Astrocyte of the spinal cord (primary cell): Measurements from ENCODE around the gene ACE.

Experiments used
- DNase-seq: peaks from one replicate; pipeline ENCODE4 v3.0.0; 2011; ENCODE audit warnings: low read depth, low spot score
- H3K4me3 ChIP-seq: 2 replicates; pipeline ENCODE4 v1.5.1; 2011; ENCODE audit warnings: low read depth, mild to moderate bottlenecking, low read length, moderate library complexity
- in situ Hi-C: cut with HindIII; loops from 2 replicates; pipeline ENCODE4 v1.10.0; 2017; ENCODE audit warnings: low sequenced_read_pairs
- TF ChIP-seq, protein P1 (sequence below): IDR thresholded peaks from 2 replicates; pipeline ENCODE4 v1.5.1; 2012; ENCODE audit warnings: low read depth, mild to moderate bottlenecking, low read length, inconsistent platforms

Gene ACE

DNA sequence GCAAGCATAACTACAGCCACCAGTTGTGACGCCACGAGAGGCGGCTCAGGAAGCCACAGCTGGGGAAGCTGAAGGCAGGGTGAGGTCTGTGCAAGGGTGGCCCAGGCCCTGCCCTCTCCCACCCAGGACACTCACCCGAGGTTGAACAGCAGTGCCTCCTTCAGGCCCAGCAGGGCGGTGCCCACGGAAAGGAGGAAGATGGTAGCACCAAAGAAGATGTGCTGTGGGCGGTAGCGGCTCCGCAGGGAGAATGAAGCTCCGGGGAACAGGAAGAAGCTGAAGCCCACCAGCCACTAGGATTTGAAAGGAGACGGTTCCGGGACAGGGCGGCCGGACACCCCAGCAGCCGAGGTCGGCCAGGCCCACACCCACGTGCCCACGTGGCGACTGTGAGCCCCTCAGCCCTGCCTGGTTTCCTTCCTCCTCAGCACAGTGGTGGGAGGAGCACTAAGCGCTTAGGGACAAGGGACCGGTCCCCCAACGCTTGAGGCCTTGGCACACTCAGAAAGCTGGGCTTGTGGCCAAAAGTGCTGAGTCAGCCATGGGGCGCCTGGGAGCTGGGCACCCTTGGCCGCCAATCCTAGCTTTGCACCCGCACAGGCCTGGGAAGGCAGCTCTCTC, 41.8 kb upstream of the ACE start:
- peak; percentile 29 for DNase-seq
- in situ Hi-C loops: no loop called here
- no peak overlapping the region for H3K4me3 ChIP-seq
- TF ChIP-seq, protein P1, sequence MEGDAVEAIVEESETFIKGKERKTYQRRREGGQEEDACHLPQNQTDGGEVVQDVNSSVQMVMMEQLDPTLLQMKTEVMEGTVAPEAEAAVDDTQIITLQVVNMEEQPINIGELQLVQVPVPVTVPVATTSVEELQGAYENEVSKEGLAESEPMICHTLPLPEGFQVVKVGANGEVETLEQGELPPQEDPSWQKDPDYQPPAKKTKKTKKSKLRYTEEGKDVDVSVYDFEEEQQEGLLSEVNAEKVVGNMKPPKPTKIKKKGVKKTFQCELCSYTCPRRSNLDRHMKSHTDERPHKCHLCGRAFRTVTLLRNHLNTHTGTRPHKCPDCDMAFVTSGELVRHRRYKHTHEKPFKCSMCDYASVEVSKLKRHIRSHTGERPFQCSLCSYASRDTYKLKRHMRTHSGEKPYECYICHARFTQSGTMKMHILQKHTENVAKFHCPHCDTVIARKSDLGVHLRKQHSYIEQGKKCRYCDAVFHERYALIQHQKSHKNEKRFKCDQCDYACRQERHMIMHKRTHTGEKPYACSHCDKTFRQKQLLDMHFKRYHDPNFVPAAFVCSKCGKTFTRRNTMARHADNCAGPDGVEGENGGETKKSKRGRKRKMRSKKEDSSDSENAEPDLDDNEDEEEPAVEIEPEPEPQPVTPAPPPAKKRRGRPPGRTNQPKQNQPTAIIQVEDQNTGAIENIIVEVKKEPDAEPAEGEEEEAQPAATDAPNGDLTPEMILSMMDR: no peak

DNA sequence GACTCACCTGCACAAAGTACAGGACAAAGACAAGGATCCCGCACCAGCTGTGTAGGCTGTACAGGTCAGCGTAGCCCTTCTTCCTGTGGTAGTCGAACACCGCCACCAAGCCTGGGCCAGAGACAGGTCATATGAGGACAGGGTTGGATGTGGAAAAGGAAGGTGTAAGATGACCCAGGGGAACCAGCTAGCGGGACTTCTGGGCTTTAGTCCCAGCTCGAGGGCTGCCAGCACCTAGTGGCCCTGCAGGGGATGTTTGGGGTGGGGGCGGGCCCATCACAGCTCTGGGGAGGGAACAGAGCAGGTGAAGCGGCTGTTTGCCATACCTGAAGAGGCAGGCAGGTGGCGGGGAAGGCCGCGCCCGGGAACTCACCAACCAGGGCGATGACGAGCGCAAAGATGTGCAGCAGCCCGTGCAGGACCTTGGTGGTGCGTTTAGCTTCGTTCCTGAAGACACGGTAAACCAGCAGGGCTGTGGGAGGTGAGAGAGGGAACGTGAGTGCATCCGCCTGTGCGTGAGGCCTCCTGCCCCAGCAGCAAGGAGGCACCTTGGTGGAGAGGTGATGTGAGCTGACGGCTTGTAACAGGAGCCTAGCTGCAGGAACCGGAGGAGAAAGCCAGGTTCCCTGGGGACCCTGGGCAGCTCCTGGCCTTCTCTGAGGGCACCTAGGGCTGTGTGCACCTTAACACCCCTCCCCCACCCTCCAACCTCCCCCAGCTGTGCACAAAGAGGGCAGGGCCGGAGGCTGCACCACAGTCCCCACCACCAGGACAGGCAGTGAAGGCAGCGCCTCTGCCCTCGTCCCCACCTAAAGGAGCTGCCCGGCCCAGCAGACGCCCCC, 41.0 kb upstream of the ACE start:
- TF ChIP-seq, protein P1: no peak
- no peak overlapping the region for H3K4me3 ChIP-seq
- in situ Hi-C loops: no loop called here
- no peak for DNase-seq

DNA sequence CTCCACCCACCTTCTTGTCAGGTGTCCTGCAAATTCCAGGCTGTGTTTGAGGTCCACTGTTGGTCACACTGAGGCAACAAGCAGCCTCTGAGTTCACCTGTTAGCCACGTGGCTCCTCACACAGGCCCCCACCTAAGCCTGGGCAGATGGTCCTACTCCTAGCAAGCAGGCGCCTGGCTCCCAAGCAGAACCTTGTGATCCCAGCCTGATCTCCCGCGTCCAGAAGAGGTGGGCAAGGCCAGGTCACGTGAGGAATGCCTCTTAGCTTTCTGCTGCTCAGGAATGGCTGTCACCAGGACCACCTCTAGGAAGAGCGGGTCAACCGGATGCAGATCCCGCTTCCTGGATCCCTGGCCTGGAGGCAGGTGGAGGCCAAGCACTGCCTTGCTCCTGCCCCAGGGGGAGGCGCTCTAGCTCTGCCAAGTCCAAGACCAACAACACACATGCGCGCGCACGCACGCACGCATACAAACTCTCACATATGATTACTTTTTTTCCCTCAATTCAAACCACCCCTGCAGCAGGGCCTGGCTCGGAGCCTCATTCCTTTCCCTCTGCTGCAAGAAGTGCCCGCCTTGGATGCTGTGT, 40.2 kb upstream of the ACE start:
- DNase-seq: no peak
- TF ChIP-seq, protein P1: peak; percentile 18
- H3K4me3 ChIP-seq: no peak overlapping the region
- in situ Hi-C loops: no loop called here

DNA sequence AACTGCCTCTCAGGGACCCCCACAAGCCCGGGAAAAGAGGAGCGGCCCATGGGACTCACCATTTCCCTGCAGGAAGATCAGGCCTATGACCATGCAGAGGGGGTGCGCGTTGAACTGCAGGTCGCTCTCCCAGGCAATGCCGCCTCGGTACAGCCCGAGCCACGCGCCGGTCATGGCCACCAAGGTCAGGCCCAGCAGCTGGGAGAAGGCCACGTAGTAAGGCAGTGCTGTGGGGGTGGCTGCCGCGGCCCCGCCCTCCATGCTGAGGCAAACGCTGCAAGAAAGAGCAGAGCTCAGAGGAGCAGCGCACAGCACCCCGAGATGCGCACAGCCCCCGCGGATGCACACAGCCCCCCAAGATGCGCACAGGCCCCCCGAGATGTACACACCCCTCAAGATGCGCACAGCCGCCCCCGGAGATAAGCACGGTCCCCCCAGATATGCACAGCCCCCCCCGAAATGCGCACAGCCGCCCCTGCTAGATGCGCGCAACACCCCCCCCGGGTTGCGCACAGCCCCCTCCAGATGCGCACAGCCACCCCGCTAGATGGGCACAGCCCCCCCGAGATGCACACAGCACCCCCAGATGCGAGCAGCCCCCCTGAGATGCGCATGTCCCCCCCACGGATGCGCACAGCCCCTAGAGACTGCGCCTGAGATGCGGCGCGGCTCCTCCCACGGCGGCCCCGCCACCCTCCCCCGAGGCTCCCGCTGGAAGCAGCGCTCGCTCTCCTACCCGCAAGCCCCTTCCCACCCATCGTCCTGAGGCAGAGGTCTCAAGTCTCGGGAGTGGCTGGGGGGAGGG, 39.4 kb upstream of the ACE start:
- in situ Hi-C loops: no loop called here
- no peak for DNase-seq
- TF ChIP-seq, protein P1: no peak
- no peak overlapping the region for H3K4me3 ChIP-seq

DNA sequence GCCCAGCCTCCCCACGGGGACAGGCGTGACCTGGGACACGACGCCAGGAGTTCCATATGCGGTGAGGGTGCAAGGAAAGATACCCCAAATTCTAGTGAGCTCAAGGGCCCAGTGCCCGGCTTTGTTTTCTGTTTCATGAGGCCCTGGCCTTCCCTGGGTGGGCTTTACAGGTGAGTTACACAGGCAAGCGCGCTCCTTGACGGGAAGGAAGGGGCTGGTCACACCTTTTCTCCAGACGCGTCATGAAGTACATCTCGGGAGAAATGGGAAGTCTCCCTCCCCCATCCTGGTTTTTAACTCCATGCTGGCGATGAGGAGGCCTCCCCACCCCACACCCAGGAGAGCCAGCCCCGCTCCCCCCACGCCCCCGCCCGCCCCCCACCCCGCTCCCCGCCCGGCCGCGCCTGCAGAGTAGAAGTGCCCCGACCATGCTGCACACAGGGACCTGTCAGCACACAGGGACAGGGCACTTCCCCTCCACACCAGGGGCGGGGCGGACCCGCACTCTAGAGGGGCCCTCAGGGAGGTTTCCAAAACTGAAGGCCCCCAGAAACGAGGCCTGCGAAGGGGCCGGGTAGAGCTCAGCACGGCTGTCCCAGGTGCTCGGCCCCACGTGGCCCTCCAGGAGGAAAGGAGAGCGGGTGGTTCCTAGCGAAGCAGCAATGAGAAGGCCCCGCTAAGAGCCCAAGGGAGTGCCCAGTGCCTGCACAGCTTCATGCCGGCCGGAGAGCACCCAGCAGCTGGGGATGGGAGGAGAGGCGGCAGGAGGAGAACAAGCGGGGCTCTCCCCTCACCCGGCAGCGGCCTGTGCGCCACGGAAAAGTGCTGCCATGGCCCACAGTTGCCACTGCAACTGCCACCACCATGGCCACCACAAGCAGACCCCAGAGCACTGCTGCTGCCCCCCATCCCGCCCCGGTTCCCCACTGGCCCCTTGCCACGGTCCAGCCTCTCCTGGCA, 38.5 kb upstream of the ACE start:
- DNase-seq: no peak
- in situ Hi-C loops: no loop called here
- TF ChIP-seq, protein P1: no peak
- H3K4me3 ChIP-seq: no peak overlapping the region
